SK-N-SH treated with all-trans-retinoic acid at 6 μM for 48 hours (cell line): ENCODE results near the gene GTF2A1.

Experiments
- ATAC-seq: fragments of 200-7000 bp; cut with Tn5 transposase; 3 replicates; pipeline ENCODE4 v1.9.1; 2020; ENCODE audit warnings: mild to moderate bottlenecking, moderate library complexity
- BACH2 ChIP-seq: fragments of 250-450 bp; sonication (Bioruptor Pico); IDR thresholded peaks from 2 replicates; pipeline ENCODE4 v1.9.0; 2021; ENCODE audit warnings: mild to moderate bottlenecking, borderline replicate concordance
- CSDC2 ChIP-seq: fragments of 250-450 bp; sonication (Bioruptor Pico); IDR thresholded peaks from 2 replicates; pipeline ENCODE4 v1.5.0; 2020; ENCODE audit warnings: mild to moderate bottlenecking, moderate library complexity
- ESRRG ChIP-seq: fragments of 250-450 bp; sonication (Bioruptor Pico); IDR thresholded peaks from 2 replicates; pipeline ENCODE4 v1.6.1; 2021; ENCODE audit warnings: mild to moderate bottlenecking
- GLIS3 ChIP-seq: fragments of 250-450 bp; sonication (Bioruptor Pico); IDR thresholded peaks from 2 replicates; pipeline ENCODE4 v1.5.0; 2020; ENCODE audit warnings: mild to moderate bottlenecking, moderate library complexity
- ISL1 ChIP-seq: fragments of 250-450 bp; sonication (Bioruptor Pico); IDR thresholded peaks from 2 replicates; pipeline ENCODE4 v2.1.2; 2022; ENCODE audit warnings: mild to moderate bottlenecking, moderate library complexity
- OSR1 ChIP-seq: fragments of 250-450 bp; sonication (Bioruptor Pico); IDR thresholded peaks from 2 replicates; pipeline ENCODE4 v1.8.0; 2022; ENCODE audit warnings: moderate library complexity, mild to moderate bottlenecking, inconsistent platforms
- PPARA ChIP-seq: fragments of 250-450 bp; sonication (Bioruptor Pico); IDR thresholded peaks from 2 replicates; pipeline ENCODE4 v1.5.0; 2020; ENCODE audit warnings: mild to moderate bottlenecking, borderline replicate concordance
- RARB ChIP-seq: fragments of 250-450 bp; sonication (Bioruptor Pico); IDR thresholded peaks from 2 replicates; pipeline ENCODE4 v1.8.0; 2021; ENCODE audit warnings: mild to moderate bottlenecking, moderate library complexity
- SNAI2 ChIP-seq: fragments of 250-450 bp; sonication (Bioruptor Pico); IDR thresholded peaks from 2 replicates; pipeline ENCODE4 v1.5.0; 2020; ENCODE audit warnings: mild to moderate bottlenecking, moderate library complexity
- TCF4 ChIP-seq: fragments of 250-450 bp; sonication (Bioruptor Pico); IDR thresholded peaks from 2 replicates; pipeline ENCODE4 v1.8.0; 2021; ENCODE audit warnings: mild to moderate bottlenecking, moderate library complexity, borderline replicate concordance
- TOX ChIP-seq: fragments of 250-450 bp; sonication (Bioruptor Pico); IDR thresholded peaks from 2 replicates; pipeline ENCODE4 v1.8.0; 2021; ENCODE audit warnings: mild to moderate bottlenecking, moderate library complexity, borderline replicate concordance
- ZC3H10 ChIP-seq: fragments of 250-450 bp; sonication (Bioruptor Pico); IDR thresholded peaks from 2 replicates; pipeline ENCODE4 v1.5.1; 2021; ENCODE audit warnings: mild to moderate bottlenecking, moderate library complexity
- ZFP3 ChIP-seq: fragments of 250-450 bp; sonication (Bioruptor Pico); IDR thresholded peaks from 2 replicates; pipeline ENCODE4 v1.5.0; 2020; ENCODE audit warnings: mild to moderate bottlenecking, moderate library complexity
- ZFP30 ChIP-seq: fragments of 450-650 bp; formaldehyde crosslinking; IDR thresholded peaks from 2 replicates; pipeline ENCODE4 v1.5.0; 2022; ENCODE audit warnings: mild to moderate bottlenecking, moderate library complexity
- ZNF565 ChIP-seq: fragments of 450-650 bp; formaldehyde crosslinking; conservative IDR thresholded peaks from 2 replicates; pipeline ENCODE4 v1.5.0; 2020; ENCODE audit warnings: low read depth, mild to moderate bottlenecking, moderate library complexity
- ZNF70 ChIP-seq: fragments of 450-650 bp; formaldehyde crosslinking; IDR thresholded peaks from 2 replicates; pipeline ENCODE4 v1.5.0; 2020; ENCODE audit warnings: mild to moderate bottlenecking, moderate library complexity
- ZNF8 ChIP-seq: fragments of 450-650 bp; formaldehyde crosslinking; IDR thresholded peaks from 2 replicates; pipeline ENCODE4 v1.5.0; 2020; ENCODE audit warnings: mild to moderate bottlenecking, moderate library complexity
- TF ChIP-seq, protein P1 (sequence below): fragments of 250-450 bp; sonication (Bioruptor Pico); IDR thresholded peaks from 2 replicates; pipeline ENCODE4 v1.5.1; 2021; ENCODE audit warnings: mild to moderate bottlenecking, moderate library complexity
- TF ChIP-seq, protein P2 (sequence below): fragments of 250-450 bp; sonication (Bioruptor Pico); IDR thresholded peaks from 2 replicates; pipeline ENCODE4 v1.5.1; 2020; ENCODE audit warnings: low read depth, mild to moderate bottlenecking, moderate library complexity
- TF ChIP-seq, protein P3 (sequence below): fragments of 250-450 bp; sonication (Bioruptor Pico); IDR thresholded peaks from 2 replicates; pipeline ENCODE4 v1.8.0; 2020; ENCODE audit warnings: mild to moderate bottlenecking, moderate library complexity, borderline replicate concordance
- TF ChIP-seq, protein P4 (sequence below): fragments of 250-450 bp; sonication (Bioruptor Pico); IDR thresholded peaks from 2 replicates; pipeline ENCODE4 v1.8.0; 2021; ENCODE audit warnings: low read depth, mild to moderate bottlenecking, moderate library complexity, borderline replicate concordance

Gene GTF2A1

DNA sequence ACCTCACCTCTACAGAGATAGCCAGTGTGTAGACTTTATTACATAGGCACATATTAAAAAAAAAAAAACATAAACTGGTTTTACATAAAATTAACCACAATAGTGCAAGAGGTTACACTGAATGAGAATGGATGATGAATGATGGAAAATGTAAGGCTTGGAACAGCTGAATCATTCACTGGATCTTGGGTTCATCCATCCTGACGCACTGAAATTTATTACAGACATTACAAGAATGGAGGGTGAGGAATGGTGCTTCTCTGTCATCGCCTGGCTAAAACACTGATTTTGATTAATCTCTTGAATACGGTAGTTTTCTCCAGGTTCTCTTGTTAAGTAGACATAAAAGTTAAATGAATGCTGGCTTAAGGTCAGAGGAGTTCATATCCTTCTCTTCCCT lies 40.0 kb upstream of the GTF2A1 start (continued):
- TF ChIP-seq, protein P1, sequence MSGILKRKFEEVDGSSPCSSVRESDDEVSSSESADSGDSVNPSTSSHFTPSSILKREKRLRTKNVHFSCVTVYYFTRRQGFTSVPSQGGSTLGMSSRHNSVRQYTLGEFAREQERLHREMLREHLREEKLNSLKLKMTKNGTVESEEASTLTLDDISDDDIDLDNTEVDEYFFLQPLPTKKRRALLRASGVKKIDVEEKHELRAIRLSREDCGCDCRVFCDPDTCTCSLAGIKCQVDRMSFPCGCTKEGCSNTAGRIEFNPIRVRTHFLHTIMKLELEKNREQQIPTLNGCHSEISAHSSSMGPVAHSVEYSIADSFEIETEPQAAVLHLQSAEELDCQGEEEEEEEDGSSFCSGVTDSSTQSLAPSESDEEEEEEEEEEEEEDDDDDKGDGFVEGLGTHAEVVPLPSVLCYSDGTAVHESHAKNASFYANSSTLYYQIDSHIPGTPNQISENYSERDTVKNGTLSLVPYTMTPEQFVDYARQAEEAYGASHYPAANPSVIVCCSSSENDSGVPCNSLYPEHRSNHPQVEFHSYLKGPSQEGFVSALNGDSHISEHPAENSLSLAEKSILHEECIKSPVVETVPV (CRISPR knock-in tag), result no peak
- no peak for TF ChIP-seq RARB (CRISPR knock-in tag)
- no peak for TF ChIP-seq SNAI2

DNA sequence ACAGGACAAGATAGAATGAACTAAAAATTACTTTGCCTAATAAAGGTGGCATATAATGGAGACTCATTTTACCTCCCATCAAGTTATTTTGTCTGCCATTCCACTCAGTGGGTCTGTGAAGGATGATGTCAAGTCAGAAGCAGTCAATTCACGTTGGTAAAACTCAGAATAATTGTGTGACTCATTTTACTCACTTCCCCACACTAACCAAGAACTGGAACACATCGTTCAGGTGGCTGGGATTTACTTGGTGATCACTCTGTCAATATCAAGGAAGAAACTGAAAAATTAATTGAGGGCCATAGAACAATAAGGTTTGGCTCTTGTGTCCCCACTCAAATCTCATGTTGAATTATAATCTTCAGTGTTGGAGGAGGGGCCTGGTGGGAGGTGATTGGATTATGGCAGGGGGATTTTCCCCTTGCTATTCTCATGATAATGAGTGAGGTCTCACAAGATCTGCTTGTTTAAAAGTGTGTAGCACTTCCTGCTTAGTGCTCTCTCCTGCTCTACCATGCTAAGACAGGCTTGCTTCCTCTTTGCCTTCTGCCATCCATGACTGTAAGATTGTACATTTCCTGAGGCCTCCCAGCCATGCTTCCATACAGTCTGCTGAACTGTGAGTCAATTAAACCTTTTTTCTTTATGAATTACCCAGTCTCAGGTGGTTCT lies 35.7 kb upstream of the GTF2A1 start:
- TF ChIP-seq ZFP30 (CRISPR knock-in tag), result no peak
- TF ChIP-seq BACH2, result no peak
- TF ChIP-seq ISL1 (CRISPR knock-in tag), result no peak
- no peak for TF ChIP-seq ZNF565 (CRISPR knock-in tag)
- TF ChIP-seq, protein P1 (CRISPR knock-in tag), result no peak
- no peak for TF ChIP-seq ZFP3 (CRISPR knock-in tag)
- TF ChIP-seq ZNF70 (CRISPR knock-in tag), result no peak
- TF ChIP-seq, protein P2, sequence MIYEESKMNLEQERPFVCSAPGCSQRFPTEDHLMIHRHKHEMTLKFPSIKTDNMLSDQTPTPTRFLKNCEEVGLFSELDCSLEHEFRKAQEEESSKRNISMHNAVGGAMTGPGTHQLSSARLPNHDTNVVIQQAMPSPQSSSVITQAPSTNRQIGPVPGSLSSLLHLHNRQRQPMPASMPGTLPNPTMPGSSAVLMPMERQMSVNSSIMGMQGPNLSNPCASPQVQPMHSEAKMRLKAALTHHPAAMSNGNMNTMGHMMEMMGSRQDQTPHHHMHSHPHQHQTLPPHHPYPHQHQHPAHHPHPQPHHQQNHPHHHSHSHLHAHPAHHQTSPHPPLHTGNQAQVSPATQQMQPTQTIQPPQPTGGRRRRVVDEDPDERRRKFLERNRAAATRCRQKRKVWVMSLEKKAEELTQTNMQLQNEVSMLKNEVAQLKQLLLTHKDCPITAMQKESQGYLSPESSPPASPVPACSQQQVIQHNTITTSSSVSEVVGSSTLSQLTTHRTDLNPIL (CRISPR knock-in tag), result no peak
- TF ChIP-seq TCF4 (CRISPR knock-in tag), result no peak
- no peak for TF ChIP-seq RARB (CRISPR knock-in tag)
- TF ChIP-seq, protein P3, sequence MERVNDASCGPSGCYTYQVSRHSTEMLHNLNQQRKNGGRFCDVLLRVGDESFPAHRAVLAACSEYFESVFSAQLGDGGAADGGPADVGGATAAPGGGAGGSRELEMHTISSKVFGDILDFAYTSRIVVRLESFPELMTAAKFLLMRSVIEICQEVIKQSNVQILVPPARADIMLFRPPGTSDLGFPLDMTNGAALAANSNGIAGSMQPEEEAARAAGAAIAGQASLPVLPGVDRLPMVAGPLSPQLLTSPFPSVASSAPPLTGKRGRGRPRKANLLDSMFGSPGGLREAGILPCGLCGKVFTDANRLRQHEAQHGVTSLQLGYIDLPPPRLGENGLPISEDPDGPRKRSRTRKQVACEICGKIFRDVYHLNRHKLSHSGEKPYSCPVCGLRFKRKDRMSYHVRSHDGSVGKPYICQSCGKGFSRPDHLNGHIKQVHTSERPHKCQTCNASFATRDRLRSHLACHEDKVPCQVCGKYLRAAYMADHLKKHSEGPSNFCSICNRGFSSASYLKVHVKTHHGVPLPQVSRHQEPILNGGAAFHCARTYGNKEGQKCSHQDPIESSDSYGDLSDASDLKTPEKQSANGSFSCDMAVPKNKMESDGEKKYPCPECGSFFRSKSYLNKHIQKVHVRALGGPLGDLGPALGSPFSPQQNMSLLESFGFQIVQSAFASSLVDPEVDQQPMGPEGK, result no peak
- no peak for ATAC-seq

DNA sequence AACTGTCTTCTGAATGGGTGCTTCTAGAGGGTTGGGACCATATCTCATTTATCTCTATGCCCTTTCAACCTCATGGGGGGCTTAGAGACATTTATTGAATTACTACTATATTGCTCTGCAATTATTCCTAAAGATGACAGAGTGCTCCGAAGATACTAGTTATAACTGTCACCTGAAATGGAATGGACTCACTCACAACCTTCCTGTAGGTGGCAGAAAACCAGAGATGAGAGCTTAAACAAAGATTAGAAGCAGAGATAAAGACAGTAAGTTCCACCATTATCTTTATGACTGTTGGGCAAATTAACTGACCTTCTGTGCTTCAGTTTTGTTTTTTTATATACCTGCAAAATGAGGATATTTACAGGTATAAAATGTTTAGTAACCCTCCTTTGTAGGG lies 31.5 kb upstream of the GTF2A1 start:
- TF ChIP-seq TOX (CRISPR knock-in tag) (no peak), OSR1 (no peak), ESRRG (CRISPR knock-in tag) (no peak), ZNF565 (CRISPR knock-in tag) (no peak), ZC3H10 (CRISPR knock-in tag) (no peak), RARB (CRISPR knock-in tag) (no peak), ZNF8 (CRISPR knock-in tag) (no peak), PPARA (no peak), BACH2 (no peak)
- TF ChIP-seq, protein P2 (CRISPR knock-in tag), result no peak
- TF ChIP-seq, protein P3, result no peak
- no peak for ATAC-seq

DNA sequence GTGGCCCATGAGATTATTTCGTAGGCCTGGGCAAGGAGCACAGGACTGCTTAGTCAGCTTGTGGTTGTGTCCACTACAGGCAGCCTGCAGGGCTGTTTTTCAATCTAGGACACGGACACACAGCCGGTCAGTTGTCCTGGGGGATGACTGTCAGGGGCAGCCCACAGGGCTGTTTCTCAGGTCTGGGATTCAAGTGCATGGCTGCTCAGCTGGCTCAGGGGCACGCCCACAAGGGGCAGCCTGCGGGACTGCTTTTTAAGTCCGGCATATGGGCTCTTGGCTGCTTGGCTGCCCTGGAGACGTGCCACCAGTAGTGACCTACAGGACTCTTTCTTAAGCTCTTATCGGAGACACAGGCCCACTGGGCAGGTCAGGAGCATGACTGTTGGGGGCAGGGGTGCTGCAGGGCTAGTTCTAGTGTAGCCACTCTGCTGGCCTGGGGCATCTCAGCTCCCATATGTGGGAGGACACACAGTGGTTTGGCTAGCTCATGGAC lies 26.6 kb upstream of the GTF2A1 start:
- ATAC-seq, result no peak
- TF ChIP-seq SNAI2 (no peak), ZC3H10 (CRISPR knock-in tag) (no peak), RARB (CRISPR knock-in tag) (no peak), TOX (CRISPR knock-in tag) (no peak), GLIS3 (CRISPR knock-in tag) (no peak), CSDC2 (CRISPR knock-in tag) (no peak)
- TF ChIP-seq, protein P1 (CRISPR knock-in tag), result no peak
- TF ChIP-seq, protein P4, sequence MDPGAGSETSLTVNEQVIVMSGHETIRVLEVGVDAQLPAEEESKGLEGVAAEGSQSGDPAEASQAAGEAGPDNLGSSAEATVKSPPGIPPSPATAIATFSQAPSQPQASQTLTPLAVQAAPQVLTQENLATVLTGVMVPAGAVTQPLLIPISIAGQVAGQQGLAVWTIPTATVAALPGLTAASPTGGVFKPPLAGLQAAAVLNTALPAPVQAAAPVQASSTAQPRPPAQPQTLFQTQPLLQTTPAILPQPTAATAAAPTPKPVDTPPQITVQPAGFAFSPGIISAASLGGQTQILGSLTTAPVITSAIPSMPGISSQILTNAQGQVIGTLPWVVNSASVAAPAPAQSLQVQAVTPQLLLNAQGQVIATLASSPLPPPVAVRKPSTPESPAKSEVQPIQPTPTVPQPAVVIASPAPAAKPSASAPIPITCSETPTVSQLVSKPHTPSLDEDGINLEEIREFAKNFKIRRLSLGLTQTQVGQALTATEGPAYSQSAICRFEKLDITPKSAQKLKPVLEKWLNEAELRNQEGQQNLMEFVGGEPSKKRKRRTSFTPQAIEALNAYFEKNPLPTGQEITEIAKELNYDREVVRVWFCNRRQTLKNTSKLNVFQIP (CRISPR knock-in tag), result no peak
